Retinal pigment epithelial cell (primary cell): ENCODE measurements around the gene LANCL3.

ENCODE experiments used
- DNase-seq: peaks from one replicate; pipeline ENCODE4 v3.0.0-alpha.2; 2010; ENCODE audit warnings: low read depth
- H3K4me3 ChIP-seq: 2 replicates; pipeline ENCODE4 v1.5.1; 2011; ENCODE audit warnings: mild to moderate bottlenecking, low read length, control low read depth, moderate library complexity
- TF ChIP-seq, protein P1 (sequence below): conservative IDR thresholded peaks from 2 replicates; pipeline ENCODE4 v1.5.1; 2011; ENCODE audit warnings: low read depth, low read length, control low read depth, inconsistent platforms

LANCL3 gene

DNA sequence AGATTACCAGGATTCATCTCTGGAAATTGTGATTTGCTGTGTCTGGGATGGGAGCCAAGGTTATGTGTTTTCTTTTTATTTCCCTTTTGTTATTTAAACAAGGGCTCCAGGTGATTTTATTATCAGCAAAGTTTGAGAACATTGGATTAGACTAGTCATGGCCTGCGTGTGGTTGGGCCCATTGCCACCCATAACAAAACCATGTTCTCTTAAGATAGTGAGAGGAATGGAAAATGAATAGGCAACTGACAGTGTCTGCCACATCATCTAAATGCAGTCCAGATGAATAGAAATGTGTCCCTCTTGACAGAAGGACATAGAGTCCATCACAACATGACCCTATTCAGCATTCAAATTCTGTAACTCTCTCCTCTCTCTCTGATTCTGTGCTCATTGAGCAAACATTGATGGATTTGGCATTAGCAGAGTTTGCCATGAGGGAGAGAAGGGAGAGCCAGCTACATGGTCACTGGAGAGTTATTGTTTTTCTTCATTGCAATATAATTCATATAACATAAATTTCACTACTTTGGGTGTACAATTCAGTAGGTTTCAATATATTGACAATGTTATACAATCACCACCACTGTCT lies 125.8 kb downstream of the LANCL3 start:
- no peak for DNase-seq
- TF ChIP-seq, protein P1, sequence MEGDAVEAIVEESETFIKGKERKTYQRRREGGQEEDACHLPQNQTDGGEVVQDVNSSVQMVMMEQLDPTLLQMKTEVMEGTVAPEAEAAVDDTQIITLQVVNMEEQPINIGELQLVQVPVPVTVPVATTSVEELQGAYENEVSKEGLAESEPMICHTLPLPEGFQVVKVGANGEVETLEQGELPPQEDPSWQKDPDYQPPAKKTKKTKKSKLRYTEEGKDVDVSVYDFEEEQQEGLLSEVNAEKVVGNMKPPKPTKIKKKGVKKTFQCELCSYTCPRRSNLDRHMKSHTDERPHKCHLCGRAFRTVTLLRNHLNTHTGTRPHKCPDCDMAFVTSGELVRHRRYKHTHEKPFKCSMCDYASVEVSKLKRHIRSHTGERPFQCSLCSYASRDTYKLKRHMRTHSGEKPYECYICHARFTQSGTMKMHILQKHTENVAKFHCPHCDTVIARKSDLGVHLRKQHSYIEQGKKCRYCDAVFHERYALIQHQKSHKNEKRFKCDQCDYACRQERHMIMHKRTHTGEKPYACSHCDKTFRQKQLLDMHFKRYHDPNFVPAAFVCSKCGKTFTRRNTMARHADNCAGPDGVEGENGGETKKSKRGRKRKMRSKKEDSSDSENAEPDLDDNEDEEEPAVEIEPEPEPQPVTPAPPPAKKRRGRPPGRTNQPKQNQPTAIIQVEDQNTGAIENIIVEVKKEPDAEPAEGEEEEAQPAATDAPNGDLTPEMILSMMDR, result no peak
- H3K4me3 ChIP-seq, result no peak overlapping the region

DNA sequence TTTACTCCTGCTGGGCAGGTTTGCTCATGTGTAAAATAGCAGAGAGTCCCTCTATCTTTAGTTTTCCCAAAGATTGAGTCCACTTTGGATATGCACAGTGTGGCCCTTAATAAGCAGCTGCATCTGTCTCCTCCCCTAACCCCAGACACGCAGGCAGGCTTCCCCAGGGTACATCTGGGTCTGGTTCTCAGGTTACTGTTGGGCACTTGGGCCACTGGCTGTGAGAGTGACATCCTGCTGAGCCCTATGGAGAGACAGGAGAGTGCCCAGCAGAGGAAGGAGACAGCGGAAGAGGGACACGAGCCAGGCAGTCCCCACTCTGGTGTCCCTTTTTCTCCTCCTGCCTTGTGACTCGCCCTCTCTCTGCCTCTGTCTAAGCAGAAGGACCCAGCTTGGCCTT lies 130.1 kb downstream of the LANCL3 start:
- H3K4me3 ChIP-seq, result no peak overlapping the region
- TF ChIP-seq, protein P1, result no peak
- DNase-seq, result no peak

DNA sequence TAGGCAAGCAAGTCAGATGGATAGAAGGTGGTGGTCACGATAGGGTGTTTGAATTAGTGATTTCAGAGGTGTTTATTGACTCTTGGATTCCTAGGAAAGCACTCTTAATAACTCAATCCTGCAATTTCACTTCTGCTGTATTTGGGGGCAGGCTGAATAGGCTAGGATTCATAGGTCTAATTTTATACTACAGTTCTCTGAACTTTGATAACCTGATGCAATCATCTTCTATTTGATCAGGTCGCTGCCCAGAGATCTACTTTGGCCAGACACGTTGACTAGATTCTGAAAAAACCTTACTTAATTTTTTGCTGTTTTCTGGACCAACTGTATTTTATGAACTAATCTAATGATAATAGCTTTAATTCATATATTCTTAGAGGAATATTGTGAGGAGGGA lies 140.5 kb downstream of the LANCL3 start:
- TF ChIP-seq, protein P1, result no peak
- no peak for DNase-seq
- no peak overlapping the region for H3K4me3 ChIP-seq

DNA sequence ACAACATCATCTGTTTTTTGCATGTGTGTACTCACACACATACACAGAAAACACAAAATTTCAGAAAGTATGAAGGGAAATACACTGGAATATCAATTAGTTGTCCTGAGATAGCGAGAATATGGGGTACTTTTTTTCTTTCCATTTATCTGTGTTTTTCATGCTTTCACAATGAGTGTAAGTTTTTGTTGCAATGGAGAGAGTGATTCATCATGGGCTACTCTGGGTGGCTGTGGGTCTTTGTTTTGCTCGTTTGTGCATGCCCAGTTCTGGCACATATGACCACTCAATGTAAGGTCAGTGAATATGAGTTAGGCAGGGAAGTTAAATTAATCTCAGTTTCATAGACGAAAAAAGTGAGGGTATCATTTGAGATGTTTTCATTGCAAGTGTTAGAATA lies 141.0 kb downstream of the LANCL3 start:
- DNase-seq, result no peak
- no peak overlapping the region for H3K4me3 ChIP-seq
- TF ChIP-seq, protein P1, result no peak

DNA sequence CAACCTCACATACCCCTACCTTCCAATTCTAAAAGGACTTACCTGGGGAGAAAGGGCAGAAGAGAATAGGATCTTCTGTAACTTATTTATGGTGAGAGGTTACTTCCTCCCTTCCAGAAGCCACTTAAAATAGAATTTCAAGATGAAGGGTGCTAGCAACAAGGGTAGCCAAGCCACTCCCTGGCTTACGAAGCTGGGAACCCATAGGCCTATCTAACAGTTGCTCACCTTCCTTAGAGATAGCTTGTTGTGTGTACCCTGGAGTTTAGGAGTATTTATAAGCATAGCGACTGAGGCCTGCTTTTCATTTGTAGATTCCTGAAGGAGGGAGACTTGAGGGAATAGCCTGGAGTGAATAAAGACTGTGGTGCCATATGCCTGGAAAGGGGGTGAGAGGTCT lies 143.0 kb downstream of the LANCL3 start:
- DNase-seq, result no peak
- H3K4me3 ChIP-seq, result no peak overlapping the region
- TF ChIP-seq, protein P1, result no peak

DNA sequence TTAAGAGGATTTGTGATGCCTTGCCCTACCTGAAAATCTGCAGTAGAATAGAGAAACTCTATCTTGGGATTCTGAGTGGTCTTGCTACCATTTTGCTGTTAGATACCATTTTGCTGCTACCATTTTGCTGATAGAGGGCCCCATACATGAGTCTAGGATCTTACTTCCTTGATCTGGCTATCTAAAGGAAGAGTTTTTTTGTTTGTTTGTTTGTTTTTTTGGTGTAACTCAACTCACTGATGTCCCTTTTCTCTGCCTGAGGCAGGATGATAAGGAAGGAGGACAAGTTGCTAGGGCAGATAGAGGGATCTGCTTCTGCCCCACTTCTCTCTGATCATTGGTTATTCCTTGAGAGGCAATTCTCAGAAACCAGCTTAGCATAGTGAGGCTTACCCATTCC lies 145.1 kb downstream of the LANCL3 start:
- TF ChIP-seq, protein P1, result no peak
- DNase-seq, result no peak
- no peak overlapping the region for H3K4me3 ChIP-seq

DNA sequence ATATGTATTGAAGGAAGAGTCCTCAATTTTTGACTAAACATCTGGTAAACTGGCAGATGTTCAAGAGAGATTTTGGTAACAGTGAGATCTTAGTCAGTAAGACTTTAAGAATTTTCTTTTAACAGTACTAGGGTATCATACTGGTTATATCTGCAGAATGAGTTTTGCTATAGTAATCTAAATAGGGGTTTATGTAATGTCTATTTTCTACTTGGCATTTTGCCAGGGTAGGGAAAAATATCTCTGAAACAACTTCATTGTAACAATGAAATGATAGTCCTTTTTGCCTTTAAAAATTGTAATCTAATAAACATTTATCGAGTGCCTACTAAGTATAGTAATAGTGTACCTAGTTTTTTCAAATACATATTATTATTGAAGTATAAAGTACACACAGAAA lies 146.2 kb downstream of the LANCL3 start:
- no peak for DNase-seq
- TF ChIP-seq, protein P1, result no peak
- H3K4me3 ChIP-seq, result no peak overlapping the region
